GM19372 (cell line): ENCODE results near the gene TOGARAM1.

Source experiments
- ATAC-seq: cut with Tn5 transposase; IDR thresholded peaks from one replicate; pipeline ENCODE4 v1.9.1; 2021; ENCODE audit warnings: mild to moderate bottlenecking, low read depth, moderate library complexity; ENCODE audit not compliant: unreplicated experiment

Gene TOGARAM1

DNA sequence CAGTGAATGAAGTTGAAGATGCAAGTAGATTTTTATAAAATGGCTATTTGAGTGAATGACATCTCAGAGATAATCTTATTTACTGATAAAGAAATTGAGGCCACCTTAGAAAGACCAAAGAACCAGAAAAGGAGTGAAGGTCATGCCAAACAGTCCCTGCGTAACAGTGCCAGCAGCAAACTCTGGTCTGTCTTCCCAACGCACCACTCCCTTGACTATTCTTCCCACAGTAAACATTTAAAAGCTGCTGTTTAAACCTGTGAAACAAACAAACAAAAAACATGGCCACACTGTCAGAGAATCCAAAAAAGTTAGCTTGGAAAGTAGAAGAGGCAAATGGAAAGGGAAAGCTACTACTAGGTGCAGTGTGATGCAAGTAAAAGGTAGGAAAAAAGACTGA is 120.4 kb downstream of the TOGARAM1 start:
- ATAC-seq = no peak

DNA sequence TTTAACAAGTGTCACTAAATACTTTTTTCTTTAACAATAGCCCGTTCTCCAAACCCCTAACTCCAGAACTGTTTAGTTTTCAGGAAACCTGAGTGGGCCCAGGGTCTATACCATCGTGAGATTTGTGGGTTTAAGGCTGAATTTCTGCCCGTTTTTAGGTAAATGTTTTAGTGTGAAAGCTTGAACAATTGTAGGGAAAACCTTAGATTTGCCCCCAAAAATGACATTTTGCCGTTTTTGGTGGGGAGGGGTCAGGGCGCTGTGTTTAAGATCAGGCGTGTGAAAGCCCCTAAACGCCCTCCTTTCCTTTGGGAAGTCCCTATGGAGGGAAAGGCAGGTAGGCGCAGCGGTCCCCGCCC is 121.6 kb downstream of the TOGARAM1 start:
- ATAC-seq = peak; percentile 17

DNA sequence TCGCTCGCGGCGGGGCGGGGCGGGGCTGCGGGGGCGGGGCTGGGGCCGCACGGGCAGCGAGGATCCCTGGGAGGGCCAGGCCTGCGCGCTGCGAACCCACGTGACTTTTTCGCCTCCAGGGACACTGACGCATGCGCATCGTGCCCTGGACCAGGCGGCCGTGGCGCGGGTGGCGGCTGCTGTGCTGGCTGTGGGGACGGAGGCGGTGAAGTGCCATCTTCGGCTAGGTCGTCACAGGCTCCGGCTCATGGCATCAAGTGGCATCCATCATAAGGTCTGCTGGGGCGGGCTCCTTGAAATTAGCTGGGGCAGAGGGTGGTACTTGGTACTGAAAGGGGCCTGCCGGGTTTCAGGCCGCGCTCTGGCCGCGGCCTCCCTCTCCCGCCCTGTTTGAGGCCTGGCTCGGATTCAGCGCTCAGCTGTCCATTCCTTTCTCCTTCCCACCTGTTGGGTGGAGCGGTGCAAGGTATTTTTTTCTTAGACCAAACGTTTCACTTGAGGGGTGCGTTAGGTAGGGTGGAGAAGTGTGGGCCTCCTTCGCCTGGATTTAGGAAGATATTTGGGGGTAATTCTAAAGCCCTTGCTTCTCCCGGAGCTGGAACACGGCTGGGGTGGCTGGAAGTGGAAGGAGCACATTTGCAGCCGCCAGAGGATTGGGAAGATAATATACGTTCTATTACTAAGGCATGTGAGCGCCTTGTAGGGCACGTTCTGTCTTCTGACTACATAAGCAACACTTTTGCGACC is 122.2 kb downstream of the TOGARAM1 start, which contains the start of gene PRPF39:
PRPF39 (plus strand) TSS at position 141 of the 747 bp plus-strand sequence. CDS start 11,124 bp downstream, outside the sequence.
- ATAC-seq = peak; percentile 91

DNA sequence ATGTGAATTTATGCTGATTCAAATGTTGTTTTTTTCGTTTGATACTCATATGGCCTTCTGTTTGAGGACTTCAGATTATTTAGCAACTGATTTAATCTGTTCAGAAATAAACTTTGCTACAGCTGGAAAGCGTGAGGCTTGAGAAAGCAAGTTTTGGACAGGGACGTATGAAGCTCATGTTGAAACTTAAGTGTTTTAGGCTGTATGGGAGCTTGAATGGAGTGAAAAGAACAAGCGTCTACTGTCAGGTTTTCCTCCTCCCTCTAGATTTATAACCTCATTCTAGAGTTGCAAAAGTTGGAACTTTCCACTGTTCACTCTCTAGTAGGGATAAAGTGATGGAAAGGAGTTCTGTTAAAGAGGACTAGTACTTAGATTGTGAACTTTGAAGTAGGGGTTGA is 123.0 kb downstream of the TOGARAM1 start:
- ATAC-seq = no peak

DNA sequence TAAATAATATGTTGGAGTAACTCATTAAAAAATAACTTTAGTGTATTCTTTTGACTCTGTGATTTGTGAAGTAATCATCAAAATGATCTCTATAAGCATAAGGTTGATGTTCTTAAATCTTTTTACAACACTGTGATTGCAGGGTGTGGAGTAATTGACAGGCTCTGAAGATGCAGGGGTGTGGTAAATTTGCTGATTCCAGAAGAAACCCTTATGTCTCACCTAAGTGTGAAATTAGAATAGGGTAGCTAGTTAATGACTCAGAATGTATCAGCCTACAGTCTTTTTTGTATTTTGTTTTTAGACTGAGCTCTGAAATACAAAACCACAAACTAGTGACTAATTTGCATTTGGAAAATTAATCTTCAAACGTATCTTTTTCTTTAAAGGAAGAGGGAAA is 127.8 kb downstream of the TOGARAM1 start:
- peak; percentile 54 for ATAC-seq

DNA sequence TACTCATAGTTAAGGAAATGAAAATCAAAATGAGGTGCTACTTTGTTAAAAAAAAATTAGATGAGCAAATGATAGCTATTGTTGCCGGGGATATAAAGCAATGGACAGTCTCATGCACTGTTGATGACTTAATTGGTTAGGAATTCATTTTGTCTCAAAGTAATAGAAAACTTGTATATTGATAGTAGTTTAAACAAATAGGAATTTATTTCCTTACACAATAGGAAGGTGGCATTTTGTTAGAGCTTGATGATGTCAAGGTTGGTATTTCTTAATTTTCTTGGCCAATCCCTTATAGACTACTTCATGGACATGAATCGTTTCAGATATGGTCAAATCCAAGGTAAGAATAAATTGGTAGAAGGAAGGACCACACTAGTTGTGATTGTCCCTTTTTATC is 129.7 kb downstream of the TOGARAM1 start:
- ATAC-seq = no peak

DNA sequence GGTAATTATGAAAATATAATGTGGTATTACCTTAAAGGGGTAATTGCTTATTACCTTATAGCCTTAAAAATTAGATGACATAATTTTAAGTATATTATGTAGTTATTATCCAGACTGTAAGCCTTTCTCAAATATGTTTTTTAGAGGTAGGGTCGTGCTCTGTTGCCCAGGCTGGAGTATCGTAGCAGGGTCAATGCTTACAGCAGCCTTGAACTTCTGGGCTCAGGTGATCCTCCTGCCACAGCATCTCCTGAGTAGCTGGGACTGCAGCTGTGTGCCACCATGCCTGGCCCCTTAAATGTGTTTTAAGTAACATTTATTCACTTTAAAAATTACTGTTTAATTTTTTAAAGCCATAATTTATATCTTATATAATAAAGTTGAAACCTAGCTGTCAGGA is 132.3 kb downstream of the TOGARAM1 start:
- ATAC-seq = no peak

DNA sequence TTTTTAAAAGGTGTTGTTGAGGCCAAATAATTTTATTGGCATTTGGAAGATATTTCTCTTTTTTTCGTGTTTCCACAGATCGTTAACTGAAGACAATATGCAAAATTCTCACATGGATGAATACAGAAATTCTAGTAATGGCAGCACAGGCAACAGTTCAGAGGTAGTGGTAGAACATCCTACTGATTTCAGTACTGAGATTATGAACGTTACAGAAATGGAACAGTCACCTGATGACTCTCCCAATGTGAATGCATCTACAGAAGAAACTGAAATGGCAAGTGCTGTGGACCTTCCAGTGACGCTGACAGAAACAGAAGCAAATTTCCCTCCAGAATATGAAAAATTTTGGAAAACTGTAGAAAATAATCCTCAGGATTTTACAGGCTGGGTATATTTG is 133.2 kb downstream of the TOGARAM1 start:
- ATAC-seq = no peak

DNA sequence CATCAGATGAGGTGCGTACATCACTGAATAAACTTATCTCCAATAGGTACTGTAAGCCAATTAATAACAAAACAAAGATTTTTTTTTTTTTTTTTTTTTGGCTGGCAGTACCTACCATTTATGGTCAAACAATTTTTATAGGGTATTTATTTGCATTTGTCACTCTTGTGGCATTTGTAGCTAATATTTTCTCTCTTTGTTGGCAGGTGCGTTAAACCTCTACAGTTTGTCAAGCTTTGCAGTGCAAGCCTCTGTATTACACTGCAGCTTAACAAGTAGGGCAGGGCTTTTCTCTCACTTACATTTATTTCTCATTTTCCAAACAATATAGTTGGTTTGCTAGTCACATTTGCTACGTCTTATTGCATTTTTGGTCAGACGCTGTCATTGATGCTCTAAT is 134.2 kb downstream of the TOGARAM1 start:
- ATAC-seq = no peak

DNA sequence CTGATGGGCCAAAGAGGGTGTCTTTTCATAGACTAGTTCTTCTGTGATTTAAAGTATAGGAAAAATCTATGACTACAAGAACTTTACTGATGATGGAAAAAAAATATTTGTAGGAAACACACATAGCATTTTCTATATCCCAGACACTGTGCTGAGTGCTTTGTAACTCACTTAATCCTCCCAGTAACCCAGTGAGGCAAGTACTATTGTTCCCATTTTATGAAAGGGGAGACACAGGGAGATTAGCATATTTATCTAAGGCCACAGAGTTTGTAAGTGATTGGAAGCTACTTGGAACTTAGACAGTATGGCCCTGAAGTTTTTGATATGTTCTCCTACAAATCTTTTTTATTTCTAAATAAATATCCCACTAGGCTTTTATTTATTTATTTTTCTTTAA is 141.8 kb downstream of the TOGARAM1 start:
- ATAC-seq = no peak

DNA sequence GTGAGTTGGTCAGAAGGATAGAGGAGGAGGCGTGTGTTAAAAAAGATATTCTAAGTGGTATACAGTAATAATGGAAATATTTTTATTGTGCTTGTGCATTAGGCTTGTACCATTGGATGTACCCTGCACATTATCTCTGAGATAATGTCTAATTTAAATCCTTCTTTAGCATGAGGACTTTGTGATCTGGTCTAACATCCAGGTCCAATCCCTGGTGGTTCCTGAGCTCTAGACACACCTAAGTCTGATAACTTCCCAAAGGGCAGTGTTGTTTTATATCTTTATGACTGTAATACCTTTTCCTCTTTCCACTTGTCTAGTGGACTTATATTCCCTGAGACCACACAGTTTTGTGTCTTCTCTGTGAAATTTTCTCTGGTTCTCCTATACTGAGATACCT is 142.6 kb downstream of the TOGARAM1 start:
- no peak for ATAC-seq

DNA sequence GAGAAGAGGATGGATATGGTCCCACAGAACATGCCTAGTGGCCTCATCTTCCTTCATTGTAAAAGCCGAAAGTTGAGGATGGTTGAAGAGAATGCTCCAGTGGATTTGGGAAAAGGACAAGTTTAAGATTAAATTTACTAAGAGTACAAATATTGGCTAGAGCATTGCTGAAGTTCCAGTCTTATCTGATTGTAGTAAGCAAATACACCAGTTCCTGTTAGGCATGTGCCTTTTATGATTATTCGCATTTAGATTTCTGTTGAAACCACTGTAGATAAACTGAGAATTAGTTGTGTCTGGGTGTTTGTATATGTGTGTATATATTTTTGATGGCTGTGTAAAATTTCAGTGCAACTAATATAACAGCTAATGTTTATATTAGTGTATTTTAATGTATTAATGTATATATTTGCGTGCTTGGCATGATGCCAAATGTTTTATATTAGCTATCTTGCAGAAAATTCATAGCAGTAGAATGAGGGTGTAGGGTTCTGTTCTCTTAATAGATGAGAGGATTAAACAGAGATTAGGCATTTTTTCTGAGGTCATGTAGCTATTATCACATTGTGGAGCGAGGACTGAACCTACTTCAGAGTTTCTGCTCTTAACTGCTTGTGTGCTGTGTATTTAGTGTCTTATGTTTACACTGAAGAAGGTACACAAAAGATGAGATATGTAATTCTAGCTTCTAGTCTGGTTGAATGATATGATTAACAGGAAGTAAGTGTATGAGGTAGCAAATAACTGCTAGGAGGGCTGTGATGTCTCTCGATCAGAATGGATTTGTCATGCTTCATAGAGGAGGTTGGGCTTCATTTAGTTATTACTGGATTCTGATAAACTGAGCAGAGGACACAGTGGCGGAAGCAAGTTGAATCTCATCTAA is 151.1 kb downstream of the TOGARAM1 start:
- no peak for ATAC-seq

DNA sequence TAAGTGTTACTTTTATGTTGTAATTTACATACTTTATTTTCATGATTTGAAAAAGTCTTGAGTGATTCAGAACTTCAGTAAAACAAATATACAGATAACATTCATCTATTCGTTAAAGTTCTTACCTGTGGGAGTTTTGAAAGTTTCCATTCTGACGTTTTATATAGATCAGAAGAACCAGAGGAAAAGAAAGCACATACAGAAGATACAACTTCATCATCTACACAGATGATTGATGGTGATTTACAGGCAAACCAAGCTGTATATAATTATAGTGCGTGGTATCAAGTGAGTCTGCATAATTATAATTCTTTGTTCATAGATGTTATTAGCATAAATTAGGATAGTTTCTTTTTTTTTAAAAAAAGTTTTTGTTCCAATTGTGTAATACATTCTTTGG is 152.3 kb downstream of the TOGARAM1 start:
- no peak for ATAC-seq

DNA sequence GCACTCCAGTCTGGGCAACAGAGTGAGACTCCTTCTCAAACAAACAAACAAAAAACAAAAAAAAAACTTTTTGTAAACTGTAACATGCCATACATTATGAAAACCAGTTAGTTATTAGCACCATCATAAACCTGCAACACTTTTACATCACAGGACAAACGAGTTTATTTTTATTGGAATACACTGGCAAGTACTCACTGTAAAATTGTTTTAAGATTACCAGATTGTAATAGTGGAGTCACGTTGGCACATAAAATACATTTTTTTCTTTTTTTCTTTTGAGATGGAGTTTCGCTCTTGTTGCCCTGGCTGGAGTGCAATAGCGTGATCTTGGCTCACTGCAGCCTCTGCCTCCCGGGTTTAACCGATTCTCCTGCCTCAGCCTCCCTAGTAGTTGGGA is 156.6 kb downstream of the TOGARAM1 start:
- ATAC-seq = no peak

DNA sequence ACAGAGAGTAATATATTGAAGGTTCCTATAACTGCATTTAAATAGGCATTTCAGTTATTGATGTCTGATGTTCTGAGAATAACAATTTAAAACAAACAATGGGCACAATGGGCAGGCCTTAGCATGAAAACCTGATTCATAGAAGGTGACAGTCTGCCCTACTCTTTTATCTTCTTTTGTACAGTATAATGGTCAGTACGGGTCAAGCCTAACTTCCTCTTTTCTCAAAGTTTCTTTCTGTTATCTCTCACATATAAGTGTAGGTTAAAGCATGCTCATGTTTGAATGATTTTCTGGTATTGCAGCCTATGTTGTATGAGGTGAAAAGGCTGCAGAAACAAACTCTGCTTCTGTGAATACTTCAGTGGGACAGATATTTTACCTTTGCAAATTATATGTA is 158.1 kb downstream of the TOGARAM1 start:
- ATAC-seq = no peak

DNA sequence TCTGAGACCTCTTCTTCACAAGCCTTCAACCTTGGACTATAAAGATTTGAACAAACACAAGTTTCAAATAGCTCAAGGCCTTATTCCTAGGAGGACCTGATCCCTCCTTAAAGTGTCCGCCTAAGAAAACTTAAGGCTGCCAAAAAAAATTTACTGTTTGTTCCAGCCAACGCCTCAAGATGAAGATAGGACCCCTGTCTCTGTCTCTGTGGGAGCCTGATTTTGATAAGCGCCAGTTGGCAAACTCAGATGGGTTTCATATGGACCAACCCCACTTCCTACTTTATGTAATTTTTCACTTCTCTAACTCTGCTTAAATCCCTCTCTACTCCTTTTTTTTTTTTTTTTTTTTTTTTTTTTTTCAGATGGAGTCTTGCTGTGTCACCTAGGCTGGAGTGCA is 161.3 kb downstream of the TOGARAM1 start:
- no peak for ATAC-seq
